Measurements from ENCODE around the gene SPATA3.
A peak's percentile ranks its signal among the peaks of the same experiment; 100 is the strongest.

The SPATA3 gene

GRCh38 chr2:230968921-230969658 is 26.8 kb upstream of the SPATA3 start:
- peak; percentile 5 for DNase-seq

GRCh38 chr2:230969659-230970015 is 26.3 kb upstream of the SPATA3 start:
- DNase-seq = no peak

GRCh38 chr2:230972046-230972445 is 23.9 kb upstream of the SPATA3 start:
- DNase-seq = no peak

- no peak for DNase-seq
Measured at GRCh38 chr2:230974096-230974913, 21.6 kb upstream of the SPATA3 start.

- no peak for DNase-seq
Measured at GRCh38 chr2:230975927-230976326, 20.0 kb upstream of the SPATA3 start.

- DNase-seq = no peak
Measured at GRCh38 chr2:230976671-230977171, 19.2 kb upstream of the SPATA3 start.

- DNase-seq = no peak
Measured at GRCh38 chr2:230980468-230980867, 15.5 kb upstream of the SPATA3 start.

GRCh38 chr2:230981704-230982103 is 14.2 kb upstream of the SPATA3 start:
- no peak for DNase-seq

- DNase-seq = no peak
Measured at GRCh38 chr2:230982126-230982525, 13.8 kb upstream of the SPATA3 start.

- DNase-seq = no peak
Measured at GRCh38 chr2:230982528-230982927, 13.4 kb upstream of the SPATA3 start.

GRCh38 chr2:230983566-230983965 is 12.4 kb upstream of the SPATA3 start:
- no peak for DNase-seq

- DNase-seq = no peak
Measured at GRCh38 chr2:230984393-230985220, 11.3 kb upstream of the SPATA3 start.

- no peak for DNase-seq
Measured at GRCh38 chr2:230985519-230986231, 10.2 kb upstream of the SPATA3 start.

GRCh38 chr2:230986520-230987136 is 9.3 kb upstream of the SPATA3 start:
- no peak for DNase-seq

- DNase-seq = peak; percentile 14
Measured at GRCh38 chr2:230987137-230988020, 8.5 kb upstream of the SPATA3 start.

- no peak for DNase-seq
Measured at GRCh38 chr2:230989731-230990130, 6.2 kb upstream of the SPATA3 start.

- DNase-seq = no peak
Measured at GRCh38 chr2:230990131-230990898, 5.6 kb upstream of the SPATA3 start.

- DNase-seq = no peak
Measured at GRCh38 chr2:230990899-230991150, 5.1 kb upstream of the SPATA3 start.

GRCh38 chr2:230991598-230991997 is 4.3 kb upstream of the SPATA3 start:
- no peak for DNase-seq

GRCh38 chr2:230996661-230997060 is 740 bp downstream of the SPATA3 start:
- DNase-seq = no peak

GRCh38 chr2:230998882-230999281 is 3.0 kb downstream of the SPATA3 start:
- DNase-seq = no peak

Measured in NCI-H1048 (cell line).